GM21447 (cell line): ENCODE results near the gene SETMAR.

ENCODE experiments used
- ATAC-seq: cut with Tn5 transposase; IDR thresholded peaks from one replicate; pipeline ENCODE4 v1.9.1; 2021; ENCODE audit not compliant: unreplicated experiment

The SETMAR gene

GRCh38 chr3:4351164-4351855, 48.1 kb downstream of the SETMAR start:
- ATAC-seq = peak; percentile 40

GRCh38 chr3:4351872-4352271, 48.7 kb downstream of the SETMAR start:
- no peak for ATAC-seq

- no peak for ATAC-seq
Measured at GRCh38 chr3:4355401-4356219, 52.4 kb downstream of the SETMAR start.

GRCh38 chr3:4356220-4356540, 53.0 kb downstream of the SETMAR start:
- no peak for ATAC-seq

GRCh38 chr3:4356546-4357410, 53.6 kb downstream of the SETMAR start:
- ATAC-seq = no peak

- ATAC-seq = no peak
Measured at GRCh38 chr3:4358273-4358672, 55.1 kb downstream of the SETMAR start.

- no peak for ATAC-seq
Measured at GRCh38 chr3:4359805-4360502, 56.8 kb downstream of the SETMAR start.

GRCh38 chr3:4360817-4361216, 57.6 kb downstream of the SETMAR start:
- no peak for ATAC-seq

GRCh38 chr3:4362523-4362922, 59.4 kb downstream of the SETMAR start:
- ATAC-seq = no peak
